PC-9 (cell line): Measurements from ENCODE around the gene SH3GL3.

Experiments used
- EZH2 ChIP-seq: fragments of 200-600 bp; sonication (generic); IDR thresholded peaks from 2 replicates; pipeline ENCODE4 v1.8.0; 2017; ENCODE audit warnings: antibody characterized with exemption, low read depth
- TF ChIP-seq, protein P1 (sequence below): fragments of 200-600 bp; sonication (generic); conservative IDR thresholded peaks from 2 replicates; pipeline ENCODE4 v1.6.1; 2017; ENCODE audit warnings: mixed run types, antibody characterized with exemption, mild to moderate bottlenecking, moderate library complexity

DNA sequence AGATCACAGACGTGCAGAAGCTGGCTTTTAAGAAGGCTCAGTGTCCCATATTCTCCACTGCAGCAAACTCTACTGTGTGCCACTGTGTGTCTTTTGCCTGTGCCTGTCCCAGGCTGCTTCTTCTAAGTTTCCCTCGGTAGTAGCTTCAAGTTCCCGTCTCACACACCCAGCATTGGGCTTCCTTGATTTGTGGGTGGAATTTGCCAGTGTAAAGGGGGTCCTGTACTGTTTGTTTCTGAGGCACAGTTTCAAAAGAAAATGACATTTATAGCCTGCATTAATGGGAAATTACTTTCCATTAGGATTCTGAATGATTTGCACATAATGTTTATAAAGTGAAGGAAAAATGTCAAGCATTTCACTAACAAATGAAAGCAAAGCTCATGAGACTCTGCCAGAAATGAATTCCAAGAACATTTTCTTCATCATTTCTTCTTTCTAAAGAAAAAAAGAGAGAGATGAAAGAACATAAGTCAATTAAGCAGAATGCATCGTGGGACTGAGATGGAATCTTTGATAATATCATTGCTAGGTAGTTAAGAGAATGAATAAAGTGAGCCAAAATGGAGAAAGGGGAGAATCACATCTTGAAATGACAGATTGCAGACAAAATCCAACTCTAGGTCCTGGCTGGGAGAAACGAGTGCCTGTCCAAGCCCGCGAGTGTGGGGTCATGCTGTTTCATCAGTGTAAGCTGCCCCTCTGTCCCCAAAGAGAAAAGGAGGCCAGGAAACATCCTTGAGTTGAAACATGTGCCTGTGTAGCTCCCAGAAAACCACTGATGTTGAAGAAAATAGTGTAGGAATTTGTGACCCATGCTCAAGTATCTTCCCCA lies 158.2 kb downstream of the SH3GL3 start:
- TF ChIP-seq, protein P1, sequence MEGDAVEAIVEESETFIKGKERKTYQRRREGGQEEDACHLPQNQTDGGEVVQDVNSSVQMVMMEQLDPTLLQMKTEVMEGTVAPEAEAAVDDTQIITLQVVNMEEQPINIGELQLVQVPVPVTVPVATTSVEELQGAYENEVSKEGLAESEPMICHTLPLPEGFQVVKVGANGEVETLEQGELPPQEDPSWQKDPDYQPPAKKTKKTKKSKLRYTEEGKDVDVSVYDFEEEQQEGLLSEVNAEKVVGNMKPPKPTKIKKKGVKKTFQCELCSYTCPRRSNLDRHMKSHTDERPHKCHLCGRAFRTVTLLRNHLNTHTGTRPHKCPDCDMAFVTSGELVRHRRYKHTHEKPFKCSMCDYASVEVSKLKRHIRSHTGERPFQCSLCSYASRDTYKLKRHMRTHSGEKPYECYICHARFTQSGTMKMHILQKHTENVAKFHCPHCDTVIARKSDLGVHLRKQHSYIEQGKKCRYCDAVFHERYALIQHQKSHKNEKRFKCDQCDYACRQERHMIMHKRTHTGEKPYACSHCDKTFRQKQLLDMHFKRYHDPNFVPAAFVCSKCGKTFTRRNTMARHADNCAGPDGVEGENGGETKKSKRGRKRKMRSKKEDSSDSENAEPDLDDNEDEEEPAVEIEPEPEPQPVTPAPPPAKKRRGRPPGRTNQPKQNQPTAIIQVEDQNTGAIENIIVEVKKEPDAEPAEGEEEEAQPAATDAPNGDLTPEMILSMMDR, result no peak
- no peak for TF ChIP-seq EZH2
